Amniotic stem cell (primary cell): ENCODE data around the gene SOS2.
"Not testable (repeated sequence)": the region's sequence is repeated elsewhere in the genome, so short reads cannot be mapped to it uniquely, and the experiment has no call there.

Experiments used
- DNase-seq: peaks from one replicate; lab custom pipeline; 2025; lab: John Stamatoyannopoulos, UW

Gene SOS2

GRCh38 chr14:50225974-50226297, 5.4 kb downstream of the SOS2 start:
- DNase-seq, result no peak

DNA sequence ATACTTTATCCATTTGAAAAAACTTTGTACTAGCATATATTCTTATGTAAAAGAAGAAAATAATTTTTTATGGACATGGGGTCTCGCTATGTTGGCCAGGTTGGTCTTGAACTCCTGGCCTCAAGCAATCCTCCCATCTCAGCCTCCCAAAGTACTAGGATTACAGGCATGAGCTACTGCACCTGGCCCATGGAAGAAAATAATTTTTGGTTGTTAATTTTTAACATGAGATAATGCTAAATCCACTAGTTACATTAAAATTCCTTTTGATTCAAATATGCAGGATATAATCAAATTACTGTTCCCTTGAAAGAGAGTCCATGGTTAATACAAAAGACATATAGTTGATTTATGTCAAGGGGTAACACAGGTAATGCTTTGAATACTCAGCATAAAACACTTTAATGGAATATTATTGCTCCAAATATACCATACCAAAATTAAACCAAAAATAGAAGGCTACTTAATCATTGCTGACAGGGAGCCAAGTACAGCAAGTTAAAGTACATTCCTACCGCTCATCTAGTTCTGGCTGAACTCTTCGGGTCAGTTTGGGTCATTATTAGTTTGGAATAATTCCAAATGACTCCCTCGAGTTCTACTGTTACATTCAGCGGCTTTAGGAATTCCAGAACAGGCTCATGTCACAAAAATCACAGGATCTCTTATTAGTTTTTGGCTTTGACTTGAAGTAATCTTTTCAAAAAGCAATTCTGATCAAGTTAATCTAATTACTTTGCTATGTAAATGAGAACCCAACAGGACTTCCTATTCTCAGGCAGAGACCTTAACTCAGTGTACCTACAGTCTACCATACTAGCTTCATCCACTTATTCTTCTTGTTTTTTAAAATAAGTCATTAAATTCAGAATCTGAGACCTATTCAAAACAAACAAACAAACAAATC, 6.1 kb downstream of the SOS2 start:
- DNase-seq, result peak; percentile 9

- DNase-seq, result no peak
Observed at GRCh38 chr14:50222055-50222613, 9.2 kb downstream of the SOS2 start.

GRCh38 chr14:50218501-50218900, 12.9 kb downstream of the SOS2 start:
- no peak for DNase-seq

GRCh38 chr14:50215416-50215815, 16.0 kb downstream of the SOS2 start:
- no peak for DNase-seq

GRCh38 chr14:50213795-50214194, 17.6 kb downstream of the SOS2 start:
- no peak for DNase-seq

GRCh38 chr14:50212726-50213125, 18.7 kb downstream of the SOS2 start:
- no peak for DNase-seq

DNA sequence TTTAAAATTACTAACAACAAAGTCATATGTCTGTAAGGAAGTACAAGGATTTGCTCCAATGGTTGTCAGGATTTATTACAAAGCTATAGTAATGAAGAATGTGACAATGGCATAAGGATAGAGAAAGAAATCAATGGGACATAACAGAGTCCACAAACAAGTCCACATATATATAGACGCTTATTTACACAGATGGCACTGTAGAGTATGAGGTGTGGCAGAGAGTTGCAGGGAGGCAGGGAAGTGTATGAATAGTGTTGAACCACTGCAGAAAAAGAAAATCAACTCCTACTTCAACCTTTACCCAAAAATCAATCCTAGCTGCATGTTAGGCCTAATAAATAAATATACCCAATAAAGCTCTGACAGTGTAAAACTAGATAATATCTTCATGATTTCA, 21.3 kb downstream of the SOS2 start:
- no peak for DNase-seq

DNA sequence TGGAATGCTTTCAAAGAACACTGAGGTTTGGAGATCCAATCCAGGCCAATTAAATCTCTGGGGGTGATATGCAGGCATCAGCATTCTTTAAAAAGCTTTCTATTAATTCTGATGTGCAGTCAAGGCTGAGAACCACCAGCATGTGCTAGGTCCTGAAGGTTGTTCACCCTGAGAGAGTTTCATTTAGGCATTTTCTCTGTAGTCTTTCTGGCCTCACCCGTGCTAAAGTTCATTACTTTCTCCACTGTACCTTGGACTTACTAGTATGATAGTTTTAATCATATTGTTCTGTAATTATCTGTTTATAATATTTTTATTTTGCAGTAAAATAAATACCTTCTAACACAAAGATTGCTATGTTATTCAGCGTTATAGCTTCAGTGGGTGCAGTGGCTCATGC, 32.9 kb downstream of the SOS2 start:
- no peak for DNase-seq

GRCh38 chr14:50191499-50191898, 39.9 kb downstream of the SOS2 start:
- no peak for DNase-seq

DNA sequence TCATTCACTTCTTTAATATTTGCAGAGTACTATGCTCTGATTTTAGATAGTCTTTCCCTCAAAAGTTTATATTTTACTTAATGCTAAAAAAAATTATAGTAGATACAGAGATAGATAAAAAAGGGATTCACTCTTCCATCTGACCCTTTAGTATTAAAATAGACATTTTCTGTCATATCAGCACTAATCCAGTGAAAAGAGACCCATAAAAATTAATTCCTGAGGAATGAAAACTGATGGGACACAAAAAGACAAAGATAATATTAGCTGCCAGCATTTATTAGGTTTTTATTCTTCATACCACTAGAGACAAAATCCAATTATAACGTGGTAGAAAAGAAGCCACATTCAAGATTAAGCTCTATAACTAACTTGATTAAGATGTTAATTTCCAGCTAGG, 45.3 kb downstream of the SOS2 start:
- no peak for DNase-seq

- no peak for DNase-seq
Observed at GRCh38 chr14:50173891-50174290, 57.5 kb downstream of the SOS2 start.

DNA sequence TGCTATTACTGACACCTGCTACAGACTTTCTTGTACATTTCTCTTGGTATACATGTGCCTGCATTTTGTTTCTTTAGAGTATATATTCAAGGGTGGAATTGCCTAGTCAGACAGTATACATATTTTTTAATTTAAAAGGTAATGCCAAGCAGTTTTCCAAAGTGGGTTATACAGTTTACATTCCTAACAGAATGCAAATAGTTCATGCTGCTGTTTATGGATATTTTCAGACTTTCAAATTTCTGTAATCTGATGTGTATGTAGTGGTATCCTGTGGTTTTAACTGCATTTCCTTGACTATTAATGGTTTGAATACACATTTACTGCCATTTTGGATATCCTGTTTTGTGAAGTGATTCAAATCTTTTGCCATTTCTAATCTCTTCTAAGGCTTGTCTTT, 59.5 kb downstream of the SOS2 start:
- DNase-seq, result no peak

- not testable (repeated sequence) for DNase-seq
Observed at GRCh38 chr14:50167381-50167780, 64.0 kb downstream of the SOS2 start.

DNA sequence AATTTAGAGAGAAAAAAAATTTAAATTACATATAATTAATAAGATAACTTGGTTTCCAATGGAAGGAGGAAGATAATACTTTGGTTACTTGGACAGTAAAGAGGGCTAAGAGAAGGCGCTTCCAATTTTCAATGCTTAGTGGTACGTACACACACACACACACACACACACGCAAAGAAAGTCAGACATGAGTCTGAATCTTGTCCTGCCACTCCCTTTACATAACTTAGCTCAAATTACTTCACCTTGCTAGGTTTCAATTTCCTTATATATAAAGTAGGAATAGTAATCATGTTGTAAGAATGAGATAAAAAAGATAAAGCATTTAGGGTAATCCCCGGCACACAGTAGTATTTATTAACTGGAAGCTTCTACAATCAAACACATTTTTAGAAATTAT, 75.3 kb downstream of the SOS2 start:
- no peak for DNase-seq

- DNase-seq, result no peak
Observed at GRCh38 chr14:50148799-50149198, 82.6 kb downstream of the SOS2 start.

DNA sequence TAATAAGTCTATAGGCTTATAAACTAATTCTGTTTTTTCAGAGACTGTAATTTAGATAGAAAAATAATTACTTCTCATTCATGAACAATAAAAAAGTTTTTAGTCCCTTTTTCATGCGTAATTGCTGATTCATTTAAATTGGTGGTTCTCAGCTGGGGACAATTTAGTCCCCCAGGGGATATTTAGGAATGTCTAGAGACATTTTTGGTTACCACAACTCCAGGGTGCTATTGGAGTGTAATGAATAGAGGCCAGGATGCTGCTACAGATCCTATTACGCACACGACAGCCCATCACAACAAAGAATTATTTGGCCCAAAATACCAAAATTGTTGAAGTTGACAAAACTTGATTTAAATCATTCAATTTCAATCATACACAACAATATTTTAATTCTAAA, 92.2 kb downstream of the SOS2 start:
- no peak for DNase-seq

DNA sequence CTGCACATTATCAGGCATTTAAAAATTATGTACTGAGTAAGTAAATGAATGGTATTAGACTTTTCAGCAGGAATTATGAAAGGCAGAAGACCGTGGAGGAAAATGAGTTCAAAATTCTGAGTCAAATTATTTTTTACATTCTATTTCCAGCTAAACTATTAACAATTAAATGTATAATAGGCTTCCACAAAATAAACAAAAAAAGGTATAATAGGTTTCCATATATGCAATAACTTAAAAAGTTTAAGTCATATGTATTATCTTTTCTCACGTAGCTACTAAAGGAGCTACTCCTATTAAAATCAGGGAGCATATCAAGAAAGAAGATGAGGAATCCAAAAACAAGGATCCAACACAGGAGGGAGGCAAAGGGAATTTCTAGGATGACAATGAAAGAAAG, 103.6 kb downstream of the SOS2 start:
- no peak for DNase-seq

DNA sequence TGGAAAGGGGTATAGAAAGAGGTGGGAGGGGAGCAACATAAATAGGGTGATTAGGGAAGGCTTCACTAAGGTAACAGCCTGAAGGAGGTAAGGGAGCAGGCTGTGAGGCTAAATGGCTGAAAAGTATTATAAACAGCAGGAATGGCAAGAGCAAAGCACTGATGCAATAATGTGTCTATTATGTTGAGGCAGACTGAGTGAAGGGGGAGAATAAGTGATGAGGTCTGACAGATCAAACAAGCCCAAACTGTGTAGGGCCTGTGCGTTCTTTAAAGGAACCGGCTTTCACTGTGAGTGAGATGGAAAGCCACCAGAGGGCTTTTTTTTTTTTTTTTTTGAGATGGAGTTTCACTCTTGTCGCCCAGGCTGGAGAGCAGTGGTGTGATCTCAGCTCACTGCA, 108.3 kb downstream of the SOS2 start:
- no peak for DNase-seq

DNA sequence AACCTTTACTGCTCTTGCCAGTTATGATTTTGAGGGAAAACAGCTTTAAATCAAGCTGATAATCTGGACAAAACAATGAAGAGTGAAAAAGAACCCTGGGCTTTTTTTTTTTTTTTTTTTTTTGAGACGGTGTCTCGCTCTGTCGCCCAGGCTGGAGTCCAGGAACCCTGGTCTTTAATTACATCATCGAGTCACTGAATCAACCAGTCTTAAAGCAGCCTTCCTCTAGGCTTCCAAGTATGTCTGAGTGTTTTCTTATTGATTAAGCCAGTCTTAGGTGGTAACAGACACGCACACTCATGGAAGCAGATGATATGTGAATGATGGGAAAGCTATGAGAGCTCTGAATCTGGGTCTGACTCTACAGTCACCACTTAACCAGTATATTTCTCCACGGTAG, 109.1 kb downstream of the SOS2 start:
- no peak for DNase-seq

GRCh38 chr14:50121486-50121885, 109.9 kb downstream of the SOS2 start:
- DNase-seq, result no peak

GRCh38 chr14:50117456-50117855, 113.9 kb downstream of the SOS2 start:
- DNase-seq, result no peak

DNA sequence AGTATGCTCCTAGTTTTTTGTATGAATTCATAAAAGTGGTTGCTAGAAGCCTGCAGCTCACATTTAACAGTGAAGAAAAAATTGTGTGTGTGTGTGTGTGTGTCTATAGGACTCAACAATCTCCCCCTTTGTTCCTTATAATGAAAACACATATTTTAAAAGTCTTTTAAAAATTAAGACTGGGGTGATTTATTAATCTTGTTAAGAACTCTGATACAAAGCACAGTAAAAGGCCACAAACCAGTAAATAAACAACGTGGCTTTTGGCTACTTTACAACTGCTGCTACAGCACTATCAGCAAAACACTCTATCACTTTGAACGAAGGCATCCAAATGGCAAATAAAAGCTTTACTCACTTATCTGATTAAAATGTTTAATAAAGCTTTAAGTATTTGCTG, 114.4 kb downstream of the SOS2 start:
- DNase-seq, result no peak
